Stomach smooth muscle (tissue), 2 donors: ENCODE data around the gene JAKMIP2.
"Not testable (repeated sequence)": the region's sequence is repeated elsewhere in the genome, so short reads cannot be mapped to it uniquely, and the experiment has no call there.

Source experiments
- H3K27ac ChIP-seq: one replicate; pipeline ENCODE4 v1.7.0; 2013; ENCODE audit warnings: mild to moderate bottlenecking, low read length, inconsistent platforms
- H3K27me3 ChIP-seq, 2 donors: one replicate each; pipeline ENCODE4 v1.7.0; 2013; ENCODE audit warnings: low read length in 2 of 2; ENCODE audit not compliant: insufficient read depth in 2 of 2, control insufficient read depth in 1 of 2
- H3K36me3 ChIP-seq, 2 donors: one replicate each; pipeline ENCODE4 v1.7.0; 2013; ENCODE audit warnings: low read length in 2 of 2; ENCODE audit not compliant: control insufficient read depth in 2 of 2, insufficient read depth in 2 of 2
- H3K4me1 ChIP-seq: one replicate; pipeline ENCODE4 v1.7.0; 2013; ENCODE audit warnings: low read length; ENCODE audit not compliant: control insufficient read depth, insufficient read depth
- H3K4me3 ChIP-seq, 2 donors: one replicate each; pipeline ENCODE4 v1.7.0; 2013; ENCODE audit warnings: low read length in 2 of 2
- H3K9ac ChIP-seq, 2 donors: one replicate each; pipeline ENCODE4 v1.7.0; 2013; ENCODE audit warnings: low read length in 2 of 2, mild to moderate bottlenecking in 1 of 2
- H3K9me3 ChIP-seq, 2 donors: one replicate each; pipeline ENCODE4 v1.7.0; 2013; ENCODE audit warnings: low read length in 2 of 2; ENCODE audit not compliant: control insufficient read depth in 2 of 2
- donor health status: healthy.
- donor health status: Pancreatic carcinoma.

Gene JAKMIP2

DNA sequence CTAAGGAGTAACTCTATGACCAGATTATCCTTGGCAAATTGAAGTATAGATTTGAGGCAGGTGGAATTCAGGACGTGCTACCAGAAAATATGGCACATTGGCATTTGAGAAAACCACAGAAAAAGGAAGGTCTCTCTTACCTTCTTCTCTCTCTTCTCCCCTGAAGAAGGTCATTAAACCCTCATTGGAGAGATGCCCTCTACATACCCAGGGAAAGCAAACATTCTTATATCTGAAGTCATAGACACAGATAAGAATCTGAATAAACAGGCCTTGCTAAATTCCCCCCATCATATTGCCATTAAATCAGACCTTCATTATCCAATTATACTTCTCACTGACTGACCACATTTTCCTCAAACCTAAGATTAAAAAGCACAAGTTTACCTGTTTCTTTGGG is 31.2 kb upstream of the JAKMIP2 start:
- H3K27me3 ChIP-seq = no peaks in the 10 kb centered on the region
- H3K9me3 ChIP-seq = no peaks in the 10 kb centered on the region
- H3K27ac ChIP-seq = no peak overlapping the region
- no peaks in the 10 kb centered on the region for H3K4me1 ChIP-seq
- no peaks in the 10 kb centered on the region for H3K36me3 ChIP-seq
- H3K4me3 ChIP-seq = no peak overlapping the region
- no peak overlapping the region for H3K9ac ChIP-seq

- H3K27ac ChIP-seq = no peak overlapping the region
- no peaks in the 10 kb centered on the region for H3K4me1 ChIP-seq
- H3K9ac ChIP-seq = no peak overlapping the region
- H3K36me3 ChIP-seq = no peaks in the 10 kb centered on the region
- no peaks in the 10 kb centered on the region for H3K27me3 ChIP-seq
- H3K4me3 ChIP-seq = no peak overlapping the region
- H3K9me3 ChIP-seq = no peaks in the 10 kb centered on the region
Observed at GRCh38 chr5:147809830-147810666, 27.5 kb upstream of the JAKMIP2 start.

GRCh38 chr5:147805030-147805454 is 22.5 kb upstream of the JAKMIP2 start:
- no peaks in the 10 kb centered on the region for H3K27me3 ChIP-seq
- no peaks in the 10 kb centered on the region for H3K4me1 ChIP-seq
- H3K9me3 ChIP-seq = no peaks in the 10 kb centered on the region
- H3K4me3 ChIP-seq = no peak overlapping the region
- no peaks in the 10 kb centered on the region for H3K36me3 ChIP-seq
- no peak overlapping the region for H3K9ac ChIP-seq
- no peak overlapping the region for H3K27ac ChIP-seq

DNA sequence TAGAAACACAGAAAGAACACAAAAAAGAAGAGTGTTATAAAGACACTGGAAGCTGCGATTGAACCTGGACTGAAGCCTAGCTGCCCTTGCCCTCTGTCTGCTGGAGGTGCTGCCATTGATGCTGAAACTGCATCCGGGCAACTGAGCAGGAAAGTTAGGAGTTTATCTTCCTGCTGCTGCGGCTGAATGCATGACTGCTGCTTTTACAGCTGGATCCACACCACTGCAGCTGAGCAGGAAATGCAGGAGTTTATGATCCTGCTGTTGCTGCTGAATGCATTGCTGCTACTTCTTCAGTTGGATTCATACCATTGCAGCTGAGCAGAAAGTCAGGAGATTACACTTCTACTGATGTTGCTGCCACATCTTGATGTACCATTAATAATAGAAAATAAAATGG is 21.8 kb upstream of the JAKMIP2 start:
- no peak overlapping the region for H3K27ac ChIP-seq

GRCh38 chr5:147803926-147804325 is 21.4 kb upstream of the JAKMIP2 start:
- no peak overlapping the region for H3K27ac ChIP-seq
- H3K36me3 ChIP-seq = no peaks in the 10 kb centered on the region
- H3K4me1 ChIP-seq = no peaks in the 10 kb centered on the region
- no peak overlapping the region for H3K4me3 ChIP-seq
- no peaks in the 10 kb centered on the region for H3K9me3 ChIP-seq
- no peak overlapping the region for H3K9ac ChIP-seq
- no peaks in the 10 kb centered on the region for H3K27me3 ChIP-seq

More for the DNA sequence above, 21.8 kb upstream of the JAKMIP2 start:
- no peaks in the 10 kb centered on the region for H3K27me3 ChIP-seq
- no peak overlapping the region for H3K4me3 ChIP-seq
- no peaks in the 10 kb centered on the region for H3K4me1 ChIP-seq
- H3K36me3 ChIP-seq = no peaks in the 10 kb centered on the region
- H3K9ac ChIP-seq = no peak overlapping the region
- H3K9me3 ChIP-seq = no peaks in the 10 kb centered on the region

DNA sequence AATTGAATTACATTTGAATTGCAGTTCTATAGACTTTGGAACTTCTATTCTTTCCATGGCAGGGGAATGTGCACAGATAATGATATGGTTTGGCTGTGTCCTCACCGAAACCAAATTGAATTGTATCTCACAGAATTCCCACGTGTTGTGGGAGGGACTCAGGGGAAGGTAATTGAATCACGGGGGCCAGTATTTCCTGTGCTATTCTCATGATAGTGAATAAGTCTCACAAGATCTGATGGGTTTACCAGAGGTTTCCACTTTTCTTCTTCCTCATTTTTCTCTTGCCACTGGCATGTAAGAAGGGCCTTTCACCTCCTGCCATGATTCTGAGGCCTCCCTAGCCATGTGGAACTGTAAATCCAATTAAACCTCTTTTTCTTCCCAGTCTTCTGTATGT is 20.6 kb upstream of the JAKMIP2 start:
- not testable (repeated sequence) for H3K9ac ChIP-seq, H3K27me3 ChIP-seq, H3K36me3 ChIP-seq, H3K27ac ChIP-seq, H3K4me1 ChIP-seq, H3K4me3 ChIP-seq, H3K9me3 ChIP-seq

GRCh38 chr5:147801461-147801860 is 18.9 kb upstream of the JAKMIP2 start:
- Histone ChIP-seq H3K36me3 (no peaks in the 10 kb centered on the region), H3K4me3 (no peak overlapping the region), H3K27ac (no peak overlapping the region), H3K9ac (no peak overlapping the region), H3K9me3 (no peaks in the 10 kb centered on the region), H3K4me1 (no peaks in the 10 kb centered on the region), H3K27me3 (no peaks in the 10 kb centered on the region)

DNA sequence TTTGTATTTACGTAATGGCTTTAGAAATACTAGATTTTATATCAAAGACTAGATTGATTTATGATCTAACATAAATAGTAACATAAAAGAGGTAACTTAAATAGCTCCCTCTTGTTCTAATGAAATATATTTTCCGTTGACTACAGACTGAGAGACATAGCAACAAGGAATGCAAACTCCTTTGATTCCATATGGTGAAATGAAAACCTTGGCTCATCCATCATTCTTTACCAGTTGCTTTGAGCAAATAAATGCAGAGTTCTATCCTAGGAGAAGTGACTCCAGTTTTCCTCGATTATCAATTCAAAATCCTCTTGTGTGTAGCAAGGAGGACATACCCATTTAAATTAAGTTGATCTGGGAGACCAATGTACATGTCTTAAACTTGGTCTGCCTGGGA is 18.0 kb upstream of the JAKMIP2 start:
- no peaks in the 10 kb centered on the region for H3K4me1 ChIP-seq
- H3K27ac ChIP-seq = no peak overlapping the region
- no peaks in the 10 kb centered on the region for H3K9me3 ChIP-seq
- no peak overlapping the region for H3K4me3 ChIP-seq
- no peaks in the 10 kb centered on the region for H3K36me3 ChIP-seq
- H3K9ac ChIP-seq = no peak overlapping the region
- no peaks in the 10 kb centered on the region for H3K27me3 ChIP-seq

GRCh38 chr5:147796556-147797308 is 14.2 kb upstream of the JAKMIP2 start:
- Histone ChIP-seq H3K27ac (no peak overlapping the region), H3K27me3 (no peaks in the 10 kb centered on the region), H3K4me3 (no peak overlapping the region), H3K36me3 (no peaks in the 10 kb centered on the region), H3K9me3 (no peaks in the 10 kb centered on the region), H3K4me1 (no peaks in the 10 kb centered on the region), H3K9ac (no peak overlapping the region)

- no peaks in the 10 kb centered on the region for H3K27me3 ChIP-seq
- no peak overlapping the region for H3K4me3 ChIP-seq
- H3K27ac ChIP-seq = no peak overlapping the region
- H3K4me1 ChIP-seq = no peaks in the 10 kb centered on the region
- H3K9me3 ChIP-seq = no peaks in the 10 kb centered on the region
- H3K9ac ChIP-seq = no peak overlapping the region
- no peaks in the 10 kb centered on the region for H3K36me3 ChIP-seq
Observed at GRCh38 chr5:147791181-147791580, 8.7 kb upstream of the JAKMIP2 start.

- no peaks in the 10 kb centered on the region for H3K36me3 ChIP-seq
- no peak overlapping the region for H3K27ac ChIP-seq
- no peak overlapping the region for H3K4me3 ChIP-seq
- H3K27me3 ChIP-seq = no peaks in the 10 kb centered on the region
- H3K9ac ChIP-seq = no peak overlapping the region
- H3K9me3 ChIP-seq = no peaks in the 10 kb centered on the region
- no peaks in the 10 kb centered on the region for H3K4me1 ChIP-seq
Observed at GRCh38 chr5:147789820-147790219, 7.3 kb upstream of the JAKMIP2 start.
